Sigmoid colon (tissue), 7 donors: Measurements from ENCODE around the gene ELOVL5. TPM values are rescaled to one million over a fixed set of nuclear protein-coding genes. Genes with fewer than 3 reads are reported as not detected.

Source experiments
- DNase-seq: peaks from one replicate; pipeline ENCODE4 v3.0.0-alpha.2; 2019
- H3K27ac ChIP-seq, 4 donors: fragments of 200-600 bp; sonication (generic); one replicate each; pipeline ENCODE4 v1.5.1; 2016 to 2019; ENCODE audit warnings: mild to moderate bottlenecking in 1 of 4
- H3K27me3 ChIP-seq, 3 donors: fragments of 200-600 bp; sonication (generic); one replicate each; pipeline ENCODE4 v1.5.1; 2019; ENCODE audit warnings: mild to moderate bottlenecking in 1 of 3
- H3K36me3 ChIP-seq, 4 donors: fragments of 200-600 bp; sonication (generic); one replicate each; pipeline ENCODE4 v1.5.1; 2016 to 2019
- H3K4me1 ChIP-seq, 4 donors: fragments of 200-600 bp; sonication (generic); one replicate each; pipeline ENCODE4 v1.5.1; 2017 to 2019
- H3K4me3 ChIP-seq, 4 donors: fragments of 200-600 bp; sonication (generic); one replicate each; pipeline ENCODE4 v1.5.1; 2017 to 2019; ENCODE audit warnings: mild to moderate bottlenecking in 2 of 4, moderate library complexity in 1 of 4
- H3K9me3 ChIP-seq, 4 donors: fragments of 200-600 bp in 3 of 4; sonication (generic) in 3 of 4; one replicate each; pipeline versions ENCODE4 v1.5.1 to v1.6.1; 2013 to 2019
- CTCF ChIP-seq, 4 experiments: fragments of 450-650 bp in 3 of 4; fragments of 200-600 bp in 1 of 4; IDR thresholded peaks; one replicate each; pipeline ENCODE4 v1.5.1; 2016 to 2019; ENCODE audit warnings: antibody characterized with exemption in 4 of 4, mild to moderate bottlenecking in 3 of 4, moderate library complexity in 2 of 4
- EP300 ChIP-seq, 4 donors: sonication (generic); formaldehyde crosslinking; IDR thresholded peaks; one replicate each; pipeline ENCODE4 v1.6.1; 2017; ENCODE audit warnings: antibody characterized with exemption in 4 of 4
- POLR2A ChIP-seq, 2 donors: fragments of 450-650 bp; IDR thresholded peaks; one replicate each; pipeline ENCODE4 v1.6.1; 2016; ENCODE audit warnings: antibody characterized with exemption in 2 of 2, mild to moderate bottlenecking in 2 of 2, moderate library complexity in 2 of 2
- POLR2AphosphoS5 ChIP-seq, 4 donors: sonication (generic); formaldehyde crosslinking; IDR thresholded peaks; one replicate each; pipeline ENCODE4 v1.6.1; 2017; ENCODE audit warnings: antibody characterized with exemption in 4 of 4
- WGBS, 2 donors: extraction: QIAGEN DNeasy Blood & Tissue Kit; methylation state at CpG; one replicate each; pipeline ENCODE4 v1.1.7; 2013; 5-methylcytosine and 5-hydroxymethylcytosine counted together
- intact Hi-C: fragments of 100-400 bp; cut with DNase I; formaldehyde crosslinking; loops from one replicate; pipeline ENCODE4 v1.15.1; 2023
- polyA plus RNA-seq, 3 donors: library from polyadenylated mRNA; stranded (reverse); fragments of 200-250 nt; gene quantifications; one replicate each; pipeline ENCODE4 v1.2.3, GENCODE V29; 2013
- total RNA-seq, 4 donors: library from RNA; depleted of rRNA; stranded (reverse); fragments of >200 nt; gene quantifications; one replicate each; pipeline ENCODE4 v1.1.0, GENCODE V29; 2016
- donor health status: healthy with polysubstance abuse.
- donor health status: Bipolar disorder and iron deficiency.
- donor health status: healthy.

ELOVL5 gene
- total and polyA plus RNA-seq, 7 donors, result 7.2 to 73.8 (median 54.3) TPM

DNA sequence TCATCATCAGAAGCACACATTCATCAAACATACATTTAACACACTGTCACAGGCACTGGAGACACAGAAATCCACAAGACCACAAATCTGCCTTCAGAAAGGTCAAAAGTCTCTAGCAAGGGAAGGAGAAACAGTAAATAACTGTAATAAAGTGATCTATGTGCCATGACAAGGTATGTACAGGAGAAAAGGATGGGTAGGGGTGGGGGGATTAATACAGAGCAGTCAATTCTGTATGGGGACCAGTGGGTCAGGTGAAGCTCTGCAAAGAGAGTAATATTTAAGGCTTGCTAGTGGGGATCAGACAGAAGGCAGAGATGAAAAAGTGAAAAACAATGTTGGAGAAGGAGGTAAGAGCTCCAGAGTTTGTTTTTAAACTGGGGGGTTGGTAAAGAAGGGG is 32.6 kb downstream of the ELOVL5 start:
- no peaks in the 10 kb centered on the region for H3K27me3 ChIP-seq
- DNase-seq, result no peak
- no peak overlapping the region for H3K4me3 ChIP-seq
- H3K4me1 ChIP-seq, result peaks cover 0 to 67% (median 42%) of the 10 kb centered on the region in 4 donors
- peak overlapping the region in 2 of 4 donors; percentile 50 to 63 for H3K27ac ChIP-seq
- H3K9me3 ChIP-seq, result no peaks in the 10 kb centered on the region
- intact Hi-C loops, result no loop called here
- H3K36me3 ChIP-seq, result no peaks in the 10 kb centered on the region
- TF ChIP-seq EP300 (IDR thresholded peaks at IDR 0.05), result no peak
- no peak for TF ChIP-seq POLR2A (IDR thresholded peaks at IDR 0.05)
- no peak for TF ChIP-seq POLR2AphosphoS5 (IDR thresholded peaks at IDR 0.05)
- TF ChIP-seq CTCF (IDR thresholded peaks at IDR 0.05), result no peak

DNA sequence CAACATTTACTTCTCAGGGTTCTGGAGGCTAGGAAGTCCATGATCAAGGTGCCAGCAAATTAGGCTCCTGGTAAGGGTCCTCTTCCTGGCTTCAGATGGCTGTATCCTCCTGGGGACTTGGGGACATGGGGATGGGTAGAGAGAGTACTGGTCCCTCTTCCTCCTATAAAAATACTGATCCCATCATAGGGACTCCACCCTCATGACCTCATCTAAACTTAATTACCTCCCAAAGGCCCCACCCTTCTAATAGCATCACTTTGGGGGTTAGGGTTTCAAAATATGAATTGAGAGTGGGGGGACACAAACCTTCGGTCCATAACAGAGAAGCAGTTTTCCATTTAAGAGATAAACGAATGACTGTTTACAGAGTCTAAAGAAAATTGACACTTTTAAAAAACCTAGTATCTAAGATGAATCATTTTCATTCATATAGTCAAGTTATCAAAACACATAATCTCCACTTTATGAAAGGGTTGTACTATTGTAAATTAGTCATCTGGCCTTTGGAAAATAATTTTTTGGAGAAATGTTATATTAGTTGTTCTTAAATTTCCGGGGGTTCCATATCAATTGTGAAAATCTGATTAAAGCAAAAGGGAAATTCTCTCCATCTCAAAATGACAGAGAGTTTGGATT is 33.5 kb downstream of the ELOVL5 start:
- Histone ChIP-seq H3K4me1 (peaks cover 0 to 62% (median 38%) of the 10 kb centered on the region in 4 donors), H3K9me3 (no peaks in the 10 kb centered on the region)

GRCh38 chr6:53313784-53314400 is 34.9 kb downstream of the ELOVL5 start:
- Histone ChIP-seq H3K4me3 (no peak overlapping the region), H3K27me3 (no peaks in the 10 kb centered on the region), H3K4me1 (peaks cover 0 to 63% (median 48%) of the 10 kb centered on the region in 4 donors), H3K36me3 (no peaks in the 10 kb centered on the region), H3K9me3 (no peaks in the 10 kb centered on the region), H3K27ac (peak overlapping the region in 3 of 4 donors; percentile 1 to 63 (median 50))
- 75 to 81% methylated on average over 4 of the region's 4 CpGs for WGBS, 2 donors
- no peak for DNase-seq
- intact Hi-C loops, result loop anchor here (2.0 kb wide), 1 partner anchor 13 kb away; no protein-coding TSS in a partner anchor
- TF ChIP-seq POLR2AphosphoS5 (IDR thresholded peaks at IDR 0.05), result peak in 3 of 4 donors; percentile 26 to 31 (median 27)
- TF ChIP-seq POLR2A (IDR thresholded peaks at IDR 0.05), result no peak
- peak in 1 of 4 experiments; percentile 20 for TF ChIP-seq CTCF (IDR thresholded peaks at IDR 0.05)
- peak in 1 of 4 donors; percentile 33 for TF ChIP-seq EP300 (IDR thresholded peaks at IDR 0.05)

More for the DNA sequence above, 33.5 kb downstream of the ELOVL5 start:
- H3K4me3 ChIP-seq, result no peak overlapping the region
- H3K27ac ChIP-seq, result peak overlapping the region in 2 of 4 donors; percentile 50 to 63
- intact Hi-C loops, result no loop called here
- H3K36me3 ChIP-seq, result no peaks in the 10 kb centered on the region
- 78 to 80% methylated on average over 3 of the region's 3 CpGs for WGBS, 2 donors
- no peaks in the 10 kb centered on the region for H3K27me3 ChIP-seq
- TF ChIP-seq CTCF (IDR thresholded peaks at IDR 0.05) (no peak), POLR2A (IDR thresholded peaks at IDR 0.05) (no peak), POLR2AphosphoS5 (IDR thresholded peaks at IDR 0.05) (no peak), EP300 (IDR thresholded peaks at IDR 0.05) (no peak)
- no peak for DNase-seq

GRCh38 chr6:53312355-53312754 is 36.4 kb downstream of the ELOVL5 start:
- 53 to 85% methylated on average over 2 of the region's 2 CpGs for WGBS, 2 donors
- no peaks in the 10 kb centered on the region for H3K27me3 ChIP-seq
- no peak overlapping the region for H3K4me3 ChIP-seq
- no peak overlapping the region for H3K27ac ChIP-seq
- peaks cover 0 to 78% (median 60%) of the 10 kb centered on the region in 4 donors for H3K4me1 ChIP-seq
- H3K9me3 ChIP-seq, result no peaks in the 10 kb centered on the region
- TF ChIP-seq CTCF (IDR thresholded peaks at IDR 0.05) (no peak), POLR2AphosphoS5 (IDR thresholded peaks at IDR 0.05) (no peak), POLR2A (IDR thresholded peaks at IDR 0.05) (no peak), EP300 (IDR thresholded peaks at IDR 0.05) (no peak)
- intact Hi-C loops, result loop anchor here (2.0 kb wide), 1 partner anchor 14 kb away; no protein-coding TSS in a partner anchor
- no peaks in the 10 kb centered on the region for H3K36me3 ChIP-seq
- no peak for DNase-seq
